ENCODE results near the gene C1QL1.
A peak's percentile ranks its signal among the peaks of the same experiment; 100 is the strongest.

The C1QL1 gene

GRCh38 chr17:44928136-44928535, 40.0 kb downstream of the C1QL1 start:
- DNase-seq: no peak

GRCh38 chr17:44927696-44928095, 40.4 kb downstream of the C1QL1 start:
- no peak for DNase-seq

GRCh38 chr17:44926821-44927525, 41.1 kb downstream of the C1QL1 start:
- no peak for DNase-seq

- DNase-seq: no peak
These were observed 42.1 kb downstream of the C1QL1 start for GRCh38 chr17:44925731-44926697.

- no peak for DNase-seq
These were observed 44.0 kb downstream of the C1QL1 start for GRCh38 chr17:44924107-44924544.

- DNase-seq: no peak
These were observed 45.2 kb downstream of the C1QL1 start for GRCh38 chr17:44922746-44923470.

GRCh38 chr17:44922136-44922535, 46.0 kb downstream of the C1QL1 start:
- DNase-seq: no peak

- no peak for DNase-seq
These were observed 46.8 kb downstream of the C1QL1 start for GRCh38 chr17:44921122-44921882.

- no peak for DNase-seq
These were observed 47.5 kb downstream of the C1QL1 start for GRCh38 chr17:44920565-44920940.

GRCh38 chr17:44919885-44920564, 48.1 kb downstream of the C1QL1 start:
- peak; percentile 54 for DNase-seq

GRCh38 chr17:44919411-44919810, 48.7 kb downstream of the C1QL1 start:
- DNase-seq: no peak

- no peak for DNase-seq
These were observed 50.1 kb downstream of the C1QL1 start for GRCh38 chr17:44918006-44918405.

GRCh38 chr17:44917456-44917855, 50.6 kb downstream of the C1QL1 start:
- no peak for DNase-seq

- no peak for DNase-seq
These were observed 51.3 kb downstream of the C1QL1 start for GRCh38 chr17:44916781-44917241.

GRCh38 chr17:44915862-44916780, 52.0 kb downstream of the C1QL1 start:
- peak; percentile 61 for DNase-seq

- DNase-seq: no peak
These were observed 52.8 kb downstream of the C1QL1 start, which contains the start of gene GFAP for GRCh38 chr17:44915321-44915726. Gene GFAP, minus strand, starts transcription at chr17:44915500. Its CDS starts 14 bp downstream, at chr17:44915486.

- DNase-seq: no peak
These were observed 53.3 kb downstream of the C1QL1 start for GRCh38 chr17:44914698-44915271.

- DNase-seq: no peak
These were observed 54.0 kb downstream of the C1QL1 start for GRCh38 chr17:44914148-44914547.

GRCh38 chr17:44913676-44914075, 54.4 kb downstream of the C1QL1 start:
- DNase-seq: no peak
